Upper lobe of left lung (tissue), 6 donors: ENCODE data around the gene ADAMTSL2. TPM values are rescaled to one million over a fixed set of nuclear protein-coding genes. Genes with fewer than 3 reads are reported as not detected.

Experiments
- ATAC-seq, 2 donors: fragments of 200-7000 bp; cut with Tn5 transposase; one replicate each; pipeline ENCODE4 v1.9.1; 2022; ENCODE audit warnings: mild to moderate bottlenecking in 2 of 2, moderate library complexity in 2 of 2; ENCODE audit not compliant: low FRiP score in 2 of 2
- DNase-seq, 2 donors: peaks; one replicate each; pipeline ENCODE4 v3.0.0-alpha.2; 2019 to 2020
- H3K27ac ChIP-seq, 4 donors: fragments of 200-600 bp; sonication (generic); one replicate each; pipeline ENCODE4 v1.5.1; 2016 to 2019
- H3K27me3 ChIP-seq, 4 donors: fragments of 200-600 bp; sonication (generic); one replicate each; pipeline ENCODE4 v1.5.1; 2017 to 2019
- H3K36me3 ChIP-seq, 4 donors: fragments of 200-600 bp; sonication (generic); one replicate each; pipeline ENCODE4 v1.5.1; 2016 to 2019
- H3K4me1 ChIP-seq, 4 donors: fragments of 200-600 bp; sonication (generic); one replicate each; pipeline ENCODE4 v1.5.1; 2018 to 2019
- H3K4me3 ChIP-seq, 4 donors: fragments of 200-600 bp; sonication (generic); one replicate each; pipeline ENCODE4 v1.5.1; 2017 to 2019; ENCODE audit warnings: mild to moderate bottlenecking in 2 of 4, moderate library complexity in 1 of 4
- H3K9me3 ChIP-seq, 4 donors: fragments of 200-600 bp; sonication (generic); one replicate each; pipeline ENCODE4 v1.5.1; 2018 to 2019
- EP300 ChIP-seq, 4 donors: sonication (generic); formaldehyde crosslinking; IDR thresholded peaks; one replicate each; pipeline ENCODE4 v1.5.1; 2017; ENCODE audit warnings: antibody characterized with exemption in 4 of 4, control low read depth in 2 of 4
- POLR2A ChIP-seq, 4 donors: fragments of 450-650 bp; IDR thresholded peaks; one replicate each; pipeline ENCODE4 v1.5.1; 2016 to 2017; ENCODE audit warnings: antibody characterized with exemption in 4 of 4, mild to moderate bottlenecking in 2 of 4
- POLR2AphosphoS5 ChIP-seq, 2 donors: sonication (generic); formaldehyde crosslinking; IDR thresholded peaks; one replicate each; pipeline ENCODE4 v1.5.1; 2017; ENCODE audit warnings: antibody characterized with exemption in 2 of 2
- WGBS, 2 donors: methylation state at CpG; one replicate each; pipeline ENCODE4 v1.1.5; 2017 to 2018; 5-methylcytosine and 5-hydroxymethylcytosine counted together
- total RNA-seq, 6 donors: library from RNA; depleted of rRNA in 4 of 6; stranded (reverse); fragments of >200 nt in 4 of 6; gene quantifications; one replicate each; pipeline versions ENCODE4 v1.1.0 to v1.2.1, GENCODE V29; 2016 to 2021
- TF ChIP-seq, protein P1 (sequence below), 6 experiments: fragments of 450-650 bp in 4 of 6; fragments of 200-600 bp in 2 of 6; sonication (generic) in 2 of 6; IDR thresholded peaks; one replicate each; pipeline ENCODE4 v1.5.1; 2016 to 2019; ENCODE audit warnings: antibody characterized with exemption in 6 of 6
- donor health status: DM: no; HTN: no; CAD: no; lungs with moderate emphysema.
- donor health status: DM: no; HTN: yes; CAD: no; lungs with severe emphysema.

The ADAMTSL2 gene
- total RNA-seq, 6 donors from 2014 or later, result 1.4 to 34.8 (median 19.2) TPM

DNA sequence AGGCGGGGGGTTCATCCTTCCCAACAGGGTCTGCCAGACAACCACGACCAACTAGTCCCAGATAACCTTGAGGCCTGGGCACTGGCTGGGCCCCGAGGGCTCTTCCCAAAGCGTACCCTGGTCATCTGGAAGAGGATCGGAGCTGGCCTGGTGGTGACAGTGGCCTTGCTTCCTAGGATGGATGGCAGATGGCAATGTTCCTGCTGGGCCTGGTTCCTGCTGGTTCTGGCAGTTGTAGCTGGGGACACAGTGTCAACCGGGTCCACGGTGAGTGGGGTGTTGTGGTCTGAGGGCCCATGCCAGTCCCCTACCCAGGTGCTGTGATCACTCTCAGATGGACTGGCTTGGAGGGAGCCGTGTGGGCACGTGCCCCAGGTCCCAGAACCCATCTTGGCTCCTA lies 2.0 kb downstream of the ADAMTSL2 start:
- Histone ChIP-seq H3K27ac (peak overlapping the region in 2 of 4 donors; percentile 35 to 81), H3K36me3 (peaks cover 0 to 5% (median 2%) of the 10 kb centered on the region in 4 donors), H3K27me3 (peaks cover 0 to 10% (median 0%) of the 10 kb centered on the region in 4 donors), H3K9me3 (no peaks in the 10 kb centered on the region), H3K4me1 (peaks cover 43 to 73% (median 54%) of the 10 kb centered on the region in 4 donors), H3K4me3 (peak overlapping the region in 2 of 4 donors; percentile 44 to 79)
- TF ChIP-seq POLR2AphosphoS5 (IDR thresholded peaks at IDR 0.05) (no peak), EP300 (IDR thresholded peaks at IDR 0.05) (no peak), POLR2A (IDR thresholded peaks at IDR 0.05) (no peak)
- TF ChIP-seq, protein P1, sequence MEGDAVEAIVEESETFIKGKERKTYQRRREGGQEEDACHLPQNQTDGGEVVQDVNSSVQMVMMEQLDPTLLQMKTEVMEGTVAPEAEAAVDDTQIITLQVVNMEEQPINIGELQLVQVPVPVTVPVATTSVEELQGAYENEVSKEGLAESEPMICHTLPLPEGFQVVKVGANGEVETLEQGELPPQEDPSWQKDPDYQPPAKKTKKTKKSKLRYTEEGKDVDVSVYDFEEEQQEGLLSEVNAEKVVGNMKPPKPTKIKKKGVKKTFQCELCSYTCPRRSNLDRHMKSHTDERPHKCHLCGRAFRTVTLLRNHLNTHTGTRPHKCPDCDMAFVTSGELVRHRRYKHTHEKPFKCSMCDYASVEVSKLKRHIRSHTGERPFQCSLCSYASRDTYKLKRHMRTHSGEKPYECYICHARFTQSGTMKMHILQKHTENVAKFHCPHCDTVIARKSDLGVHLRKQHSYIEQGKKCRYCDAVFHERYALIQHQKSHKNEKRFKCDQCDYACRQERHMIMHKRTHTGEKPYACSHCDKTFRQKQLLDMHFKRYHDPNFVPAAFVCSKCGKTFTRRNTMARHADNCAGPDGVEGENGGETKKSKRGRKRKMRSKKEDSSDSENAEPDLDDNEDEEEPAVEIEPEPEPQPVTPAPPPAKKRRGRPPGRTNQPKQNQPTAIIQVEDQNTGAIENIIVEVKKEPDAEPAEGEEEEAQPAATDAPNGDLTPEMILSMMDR (IDR thresholded peaks at IDR 0.05), result no peak
- 86 to 88% methylated on average over 7 to 8 of the region's 9 CpGs for WGBS, 2 donors
- ATAC-seq (no peak), DNase-seq (no peak)

DNA sequence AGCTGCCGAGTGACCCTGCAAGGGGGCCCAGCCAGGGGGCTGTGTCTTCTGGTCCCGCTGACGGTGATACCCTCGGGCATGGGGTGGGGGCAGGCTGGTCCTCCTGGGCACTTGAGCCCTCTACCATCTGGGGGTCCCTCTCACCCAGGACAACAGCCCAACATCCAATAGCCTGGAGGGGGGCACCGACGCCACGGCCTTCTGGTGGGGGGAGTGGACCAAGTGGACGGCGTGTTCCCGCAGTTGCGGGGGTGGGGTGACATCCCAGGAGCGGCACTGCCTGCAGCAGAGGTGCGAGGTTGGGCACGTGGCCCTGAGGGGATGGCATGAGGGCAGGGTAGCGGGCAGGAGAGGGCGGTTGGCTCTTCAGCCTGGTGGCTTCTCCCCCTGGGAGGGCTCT lies 2.8 kb downstream of the ADAMTSL2 start:
- Histone ChIP-seq H3K27ac (peak overlapping the region in 2 of 4 donors; percentile 23 to 81), H3K4me1 (peaks cover 43 to 78% (median 58%) of the 10 kb centered on the region in 4 donors), H3K36me3 (peaks cover 0 to 9% (median 2%) of the 10 kb centered on the region in 4 donors), H3K27me3 (peaks cover 0 to 10% (median 0%) of the 10 kb centered on the region in 4 donors), H3K4me3 (peak overlapping the region in 1 of 4 donors; percentile 79), H3K9me3 (no peaks in the 10 kb centered on the region)
- WGBS, 2 donors, result 97 to 98% methylated on average over 13 to 16 of the region's 16 CpGs
- ATAC-seq, result no peak
- peak in 1 of 2 donors; percentile 72 for DNase-seq
- TF ChIP-seq POLR2A (IDR thresholded peaks at IDR 0.05), result no peak
- TF ChIP-seq POLR2AphosphoS5 (IDR thresholded peaks at IDR 0.05), result no peak
- TF ChIP-seq EP300 (IDR thresholded peaks at IDR 0.05), result no peak
- TF ChIP-seq, protein P1 (IDR thresholded peaks at IDR 0.05), result no peak

DNA sequence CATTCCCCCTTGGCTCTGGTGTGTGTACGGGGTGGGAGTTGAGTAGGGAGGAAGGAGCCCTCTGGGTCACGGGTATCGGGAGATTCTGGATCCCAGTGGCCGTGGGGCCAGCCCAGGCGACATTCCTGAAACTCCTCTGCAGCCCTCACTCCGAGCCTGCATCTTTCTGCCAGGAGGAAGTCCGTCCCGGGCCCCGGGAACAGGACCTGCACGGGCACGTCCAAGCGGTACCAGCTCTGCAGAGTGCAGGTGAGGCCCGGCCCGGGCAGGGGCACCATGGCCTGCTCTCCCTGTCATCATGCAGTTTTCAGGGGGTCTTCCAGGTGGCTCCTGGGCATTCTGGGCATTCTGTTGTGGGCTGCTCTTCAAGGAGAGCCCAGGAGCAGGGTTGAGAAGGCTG lies 3.7 kb downstream of the ADAMTSL2 start:
- H3K27me3 ChIP-seq, result peaks cover 0 to 10% (median 0%) of the 10 kb centered on the region in 4 donors
- peaks cover 0 to 10% (median 2%) of the 10 kb centered on the region in 4 donors for H3K36me3 ChIP-seq
- no peak overlapping the region for H3K4me3 ChIP-seq
- no peak for TF ChIP-seq POLR2A (IDR thresholded peaks at IDR 0.05)
- no peak for TF ChIP-seq EP300 (IDR thresholded peaks at IDR 0.05)
- no peak for TF ChIP-seq POLR2AphosphoS5 (IDR thresholded peaks at IDR 0.05)
- TF ChIP-seq, protein P1 (IDR thresholded peaks at IDR 0.05), result no peak
- DNase-seq (peak in 1 of 2 donors; percentile 75), ATAC-seq (no peak)
- peak overlapping the region; percentile 6 to 81 (median 68) for H3K27ac ChIP-seq
- no peaks in the 10 kb centered on the region for H3K9me3 ChIP-seq
- 80 to 91% methylated on average over 1 to 14 of the region's 14 CpGs for WGBS, 2 donors
- peaks cover 40 to 78% (median 57%) of the 10 kb centered on the region in 4 donors for H3K4me1 ChIP-seq

DNA sequence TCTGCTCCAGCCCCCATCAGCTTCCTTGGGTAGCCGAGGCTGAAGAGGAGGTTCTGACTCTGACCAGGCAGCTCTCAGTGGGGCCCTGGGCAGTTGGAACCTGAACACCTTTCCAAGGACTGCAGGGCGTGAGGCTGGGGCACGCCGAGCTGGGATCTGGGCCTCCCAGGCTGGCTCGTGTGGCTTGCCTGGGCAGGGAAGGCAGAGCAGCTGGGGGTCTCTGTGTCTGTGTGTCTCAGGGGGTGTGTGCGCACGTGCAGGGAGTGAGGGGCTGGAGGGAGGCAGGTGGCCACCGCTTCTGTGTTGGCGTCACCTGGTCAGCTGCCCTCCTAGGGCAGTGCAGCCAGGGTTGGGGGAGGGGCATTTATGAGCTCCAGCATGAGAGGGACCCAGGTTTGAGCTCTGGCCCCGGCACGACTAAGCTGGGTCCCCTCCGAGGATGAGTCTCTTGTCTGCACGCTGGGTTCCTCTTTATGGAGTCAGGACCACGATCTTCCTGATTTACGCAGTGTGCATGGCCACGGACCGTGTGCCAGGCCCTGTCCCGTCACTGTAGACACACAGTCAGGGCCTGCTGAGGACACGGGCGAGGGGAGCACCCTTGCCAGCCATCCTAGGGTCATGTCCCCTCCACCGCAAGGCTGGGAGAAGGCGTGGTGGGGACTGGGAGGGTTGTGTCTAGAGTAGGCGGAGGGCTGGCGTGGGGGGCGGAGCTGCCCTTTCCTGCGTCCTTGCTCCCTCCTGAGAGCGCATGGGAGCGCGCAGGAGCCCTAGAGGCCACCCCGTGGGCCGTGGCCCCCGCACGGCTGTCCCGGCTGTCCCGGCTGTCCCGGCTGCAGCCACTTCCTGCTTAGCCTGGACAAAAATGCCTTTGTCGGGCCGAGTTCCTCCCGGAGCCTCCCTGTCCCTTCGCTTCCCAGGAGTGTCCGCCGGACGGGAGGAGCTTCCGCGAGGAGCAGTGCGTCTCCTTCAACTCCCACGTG lies 4.6 kb downstream of the ADAMTSL2 start:
- DNase-seq (peak; percentile 40 to 86), ATAC-seq (peak; percentile 7 to 36)
- Histone ChIP-seq H3K4me1 (peaks cover 33 to 77% (median 53%) of the 10 kb centered on the region in 4 donors), H3K4me3 (peak overlapping the region in 3 of 4 donors; percentile 10 to 21 (median 20)), H3K27me3 (peaks cover 0 to 7% (median 0%) of the 10 kb centered on the region in 4 donors), H3K9me3 (no peaks in the 10 kb centered on the region), H3K36me3 (peaks cover 0 to 11% (median 2%) of the 10 kb centered on the region in 4 donors), H3K27ac (peak overlapping the region; percentile 68 to 81 (median 70))
- 37 to 38% methylated on average over 33 of the region's 47 CpGs for WGBS, 2 donors
- peak in 1 of 2 donors; percentile 42 for TF ChIP-seq POLR2AphosphoS5 (IDR thresholded peaks at IDR 0.05)
- no peak for TF ChIP-seq POLR2A (IDR thresholded peaks at IDR 0.05)
- TF ChIP-seq EP300 (IDR thresholded peaks at IDR 0.05), result peak in 1 of 4 donors; percentile 42
- TF ChIP-seq, protein P1 (IDR thresholded peaks at IDR 0.05), result no peak
